Measurements from ENCODE around the gene TMEM41A. TPM values are rescaled to one million over a fixed set of nuclear protein-coding genes. Genes with fewer than 3 reads are reported as not detected.

Gene TMEM41A
- total and polyA plus RNA-seq, 2 donors (not counting 1 experiment from before 2014, with no cell fraction given), result 8.5 to 23.7 TPM

GRCh38 chr3:185527364-185527763 is 28.5 kb upstream of the TMEM41A start:
- H3K27ac ChIP-seq (ENCODE audit: low read length in 2 of 2), result no peak overlapping the region
- Mint-ChIP-seq H3K27ac (no peak overlapping the region), H3K27me3 (peaks cover 24% of the 10 kb centered on the region), H3K9me3 (ENCODE audit: insufficient read depth) (no peaks in the 10 kb centered on the region), H3K4me3 (no peak overlapping the region), H3K4me1 (no peaks in the 10 kb centered on the region)
- no peak overlapping the region for H3K4me3 ChIP-seq (ENCODE audit: control extremely low read depth in 1 of 5, extremely low read depth in 1 of 5, insufficient read depth in 1 of 5, low read depth in 2 of 5, low read length in 4 of 5)
- no peaks in the 10 kb centered on the region for H3K4me1 ChIP-seq (ENCODE audit: control insufficient read depth in 2 of 2, insufficient read depth in 2 of 2, low read length in 2 of 2)
- no peak for TF ChIP-seq EZH2 (IDR thresholded peaks at IDR 0.05; ENCODE audit: borderline replicate concordance, insufficient read depth, low read depth, low read length, poor library complexity, severe bottlenecking)
- no peak for TF ChIP-seq CTCF (IDR thresholded peaks at IDR 0.05)
- H3K27me3 ChIP-seq (replicated peaks in 1 of 4; ENCODE audit: control extremely low read depth in 1 of 4, control insufficient read depth in 3 of 4, insufficient read depth in 4 of 4, low read length in 3 of 4), result peaks cover 0 to 6% (median 0%) of the 10 kb centered on the region in 4 experiments
- ATAC-seq (ENCODE audit: low read depth) (no peak), DNase-seq (no peak)
- POLR2A ChIA-PET, result no interaction called here
- intact Hi-C loops (cut with micrococcal nuclease), result no loop called here
- H3K36me3 ChIP-seq (replicated peaks in 1 of 2; ENCODE audit: control extremely low read depth in 1 of 2, control insufficient read depth in 1 of 2, extremely low read depth in 1 of 2, insufficient read depth in 2 of 2, low read length in 1 of 2), result no peaks in the 10 kb centered on the region
- H2AFZ ChIP-seq (ENCODE audit: insufficient read depth, low read depth, low read length, poor library complexity, severe bottlenecking), result no peak overlapping the region
- no peaks in the 10 kb centered on the region for H4K20me1 ChIP-seq (ENCODE audit: control insufficient read depth, insufficient read depth, low read length, poor library complexity, severe bottlenecking)
- CTCF ChIA-PET, result no interaction called here
- H3K9ac ChIP-seq (ENCODE audit: low read length), result no peak overlapping the region
- no peaks in the 10 kb centered on the region for H3K9me3 ChIP-seq (ENCODE audit: control extremely low read depth in 1 of 3, control insufficient read depth in 2 of 3, insufficient read depth in 1 of 3, low read length in 2 of 3)
- H3K4me2 ChIP-seq (replicated peaks; ENCODE audit: low read depth, low read length, poor library complexity, severe bottlenecking), result no peak overlapping the region
- H3K79me2 ChIP-seq (ENCODE audit: control insufficient read depth, insufficient read depth, low read length), result no peaks in the 10 kb centered on the region
- WGBS (ENCODE audit: insufficient coverage), result 96% methylated on average over 9 of the region's 9 CpGs

- no peak overlapping the region for H3K4me2 ChIP-seq (replicated peaks; ENCODE audit: low read depth, low read length, poor library complexity, severe bottlenecking)
- H3K9me3 ChIP-seq (ENCODE audit: control extremely low read depth in 1 of 3, control insufficient read depth in 2 of 3, insufficient read depth in 1 of 3, low read length in 2 of 3), result no peaks in the 10 kb centered on the region
- H3K79me2 ChIP-seq (ENCODE audit: control insufficient read depth, insufficient read depth, low read length), result no peaks in the 10 kb centered on the region
- TF ChIP-seq EZH2 (IDR thresholded peaks at IDR 0.05; ENCODE audit: borderline replicate concordance, insufficient read depth, low read depth, low read length, poor library complexity, severe bottlenecking) (no peak), CTCF (IDR thresholded peaks at IDR 0.05) (no peak)
- H3K4me1 ChIP-seq (ENCODE audit: control insufficient read depth in 2 of 2, insufficient read depth in 2 of 2, low read length in 2 of 2), result no peaks in the 10 kb centered on the region
- H4K20me1 ChIP-seq (ENCODE audit: control insufficient read depth, insufficient read depth, low read length, poor library complexity, severe bottlenecking), result no peaks in the 10 kb centered on the region
- H3K4me3 Mint-ChIP-seq, result no peak overlapping the region
- CTCF ChIA-PET, result no interaction called here
- no peak overlapping the region for H2AFZ ChIP-seq (ENCODE audit: insufficient read depth, low read depth, low read length, poor library complexity, severe bottlenecking)
- DNase-seq (no peak), ATAC-seq (ENCODE audit: low read depth) (no peak)
- no peak overlapping the region for H3K27ac ChIP-seq (ENCODE audit: low read length in 2 of 2)
- no peaks in the 10 kb centered on the region for H3K36me3 ChIP-seq (replicated peaks in 1 of 2; ENCODE audit: control extremely low read depth in 1 of 2, control insufficient read depth in 1 of 2, extremely low read depth in 1 of 2, insufficient read depth in 2 of 2, low read length in 1 of 2)
- POLR2A ChIA-PET, result no interaction called here
- no peaks in the 10 kb centered on the region for H3K4me1 Mint-ChIP-seq
- intact Hi-C loops (cut with micrococcal nuclease), result no loop called here
- H3K9ac ChIP-seq (ENCODE audit: low read length), result no peak overlapping the region
- no CpG with 5 or more reads among the region's 2 CpGs for WGBS (ENCODE audit: insufficient coverage)
- no peaks in the 10 kb centered on the region for H3K9me3 Mint-ChIP-seq (ENCODE audit: insufficient read depth)
- no peak overlapping the region for H3K4me3 ChIP-seq (ENCODE audit: control extremely low read depth in 1 of 5, extremely low read depth in 1 of 5, insufficient read depth in 1 of 5, low read depth in 2 of 5, low read length in 4 of 5)
- peaks cover 0 to 6% (median 3%) of the 10 kb centered on the region in 4 experiments for H3K27me3 ChIP-seq (replicated peaks in 1 of 4; ENCODE audit: control extremely low read depth in 1 of 4, control insufficient read depth in 3 of 4, insufficient read depth in 4 of 4, low read length in 3 of 4)
- no peak overlapping the region for H3K27ac Mint-ChIP-seq
- H3K27me3 Mint-ChIP-seq, result peaks cover 29% of the 10 kb centered on the region
Observed at GRCh38 chr3:185526349-185526951, 27.6 kb upstream of the TMEM41A start.

Data from B cell (primary cell).